Endodermal cell (in vitro differentiated cells): ENCODE data around the gene COLEC12. TPM values are rescaled to one million over a fixed set of nuclear protein-coding genes. Genes with fewer than 3 reads are reported as not detected.
A peak's percentile ranks its signal among the peaks of the same experiment; 100 is the strongest.

ENCODE experiments used
- DNase-seq: peaks from one replicate; pipeline ENCODE4 v3.0.0-alpha.2; 2017
- H3K27ac ChIP-seq: 2 replicates; pipeline ENCODE4 v1.5.1; 2013; ENCODE audit warnings: mild to moderate bottlenecking, low read depth, low read length, moderate library complexity
- H3K27me3 ChIP-seq: 2 replicates; pipeline ENCODE4 v1.6.1; 2013; ENCODE audit warnings: mild to moderate bottlenecking, low read length, moderate library complexity; ENCODE audit not compliant: insufficient read depth, control insufficient read depth, poor library complexity, severe bottlenecking
- H3K36me3 ChIP-seq: 2 replicates; pipeline ENCODE4 v1.7.0; 2013; ENCODE audit warnings: mild to moderate bottlenecking, low read length, moderate library complexity; ENCODE audit not compliant: control insufficient read depth, insufficient read depth
- H3K4me1 ChIP-seq: one replicate; pipeline ENCODE4 v1.7.0; 2013; ENCODE audit warnings: low read length; ENCODE audit not compliant: control insufficient read depth, insufficient read depth
- H3K4me3 ChIP-seq: 2 replicates; pipeline ENCODE4 v1.5.1; 2013; ENCODE audit warnings: mild to moderate bottlenecking, low read length, moderate library complexity
- H3K9ac ChIP-seq: 2 replicates; pipeline ENCODE4 v1.6.1; 2013; ENCODE audit warnings: mild to moderate bottlenecking, low read length, moderate library complexity; ENCODE audit not compliant: poor library complexity, severe bottlenecking; ENCODE audit errors: extremely low read depth
- H3K9me3 ChIP-seq: 2 replicates; pipeline ENCODE4 v1.6.1; 2013; ENCODE audit warnings: mild to moderate bottlenecking, low read length, moderate library complexity; ENCODE audit not compliant: control insufficient read depth
- H3K27ac Mint-ChIP-seq: 2 replicates; pipeline ENCODE4 v1.8.0; 2020; ENCODE audit warnings: mixed read lengths
- H3K27me3 Mint-ChIP-seq: 2 replicates; pipeline ENCODE4 v1.8.0; 2021; ENCODE audit warnings: mild to moderate bottlenecking, mixed read lengths; ENCODE audit not compliant: insufficient read depth
- H3K36me3 Mint-ChIP-seq: 2 replicates; pipeline ENCODE4 v1.8.0; 2020; ENCODE audit warnings: low read depth, mixed read lengths
- H3K4me1 Mint-ChIP-seq: 2 replicates; pipeline ENCODE4 v1.8.0; 2020; ENCODE audit warnings: mixed read lengths
- H3K4me3 Mint-ChIP-seq: 2 replicates; pipeline ENCODE4 v1.8.0; 2020; ENCODE audit warnings: mild to moderate bottlenecking, moderate library complexity, mixed read lengths
- H3K9me3 Mint-ChIP-seq: 2 replicates; pipeline ENCODE4 v1.8.0; 2020; ENCODE audit warnings: mild to moderate bottlenecking, mixed read lengths
- CTCF ChIP-seq: fragments of 200-600 bp; sonication (generic); conservative IDR thresholded peaks from 2 replicates; pipeline ENCODE4 v1.5.0; 2021; ENCODE audit warnings: antibody characterized with exemption, mild to moderate bottlenecking
- WGBS, 2 experiments: methylation state at CpG; one replicate each; pipeline versions ENCODE4 v1.1.5 to v1.1.7; 2013; ENCODE audit warnings: missing lambda C conversion rate in 2 of 2, mixed read lengths in 1 of 2; ENCODE audit not compliant: insufficient coverage in 1 of 2, insufficient read length in 1 of 2; 5-methylcytosine and 5-hydroxymethylcytosine counted together
- total RNA-seq, 2 donors: library from RNA; stranded (reverse); fragmentation: NEBNext Ultra II Directional in 1 of 2; extraction: Animal tissue kit (Norgen Biotek cat#: 25700) in 1 of 2; gene quantifications; 2 replicates in 1 of 2; 3 replicates in 1 of 2; pipeline ENCODE4 v1.2.1, GENCODE V29; 2021

The COLEC12 gene
- total RNA-seq, 2 donors from 2014 or later: 123 TPM

- Mint-ChIP-seq H3K27me3 (peaks cover under 1% of the 10 kb centered on the region), H3K36me3 (peaks cover 12% of the 10 kb centered on the region), H3K4me3 (no peak overlapping the region), H3K27ac (peak overlapping the region; percentile 48), H3K4me1 (peaks cover 28% of the 10 kb centered on the region), H3K9me3 (peaks cover 68% of the 10 kb centered on the region)
- no peak overlapping the region for H3K27ac ChIP-seq
- peak; percentile 37 for DNase-seq
- H3K36me3 ChIP-seq: no peaks in the 10 kb centered on the region
- H3K9me3 ChIP-seq: peaks cover 33% of the 10 kb centered on the region
- no peaks in the 10 kb centered on the region for H3K27me3 ChIP-seq
- H3K4me3 ChIP-seq: no peak overlapping the region
- WGBS, 2 experiments: 84 to 85% methylated on average over 6 to 11 of the region's 11 CpGs
- H3K9ac ChIP-seq: no peak overlapping the region
- TF ChIP-seq CTCF: no peak
- H3K4me1 ChIP-seq: peaks cover 9% of the 10 kb centered on the region
Measured at GRCh38 chr18:519019-519879, 18.7 kb upstream of the COLEC12 start.

- Mint-ChIP-seq H3K9me3 (peaks cover 74% of the 10 kb centered on the region), H3K36me3 (peaks cover 15% of the 10 kb centered on the region), H3K27me3 (peaks cover 2% of the 10 kb centered on the region), H3K4me3 (no peak overlapping the region), H3K4me1 (peaks cover 22% of the 10 kb centered on the region), H3K27ac (peak overlapping the region; percentile 48)
- no peak for TF ChIP-seq CTCF
- no peak overlapping the region for H3K27ac ChIP-seq
- H3K9me3 ChIP-seq: peaks cover 38% of the 10 kb centered on the region
- H3K27me3 ChIP-seq: no peaks in the 10 kb centered on the region
- no peak overlapping the region for H3K9ac ChIP-seq
- DNase-seq: peak; percentile 63
- no peaks in the 10 kb centered on the region for H3K36me3 ChIP-seq
- WGBS, 2 experiments: 53 to 74% methylated on average over 2 to 3 of the region's 3 CpGs
- H3K4me1 ChIP-seq: peaks cover 8% of the 10 kb centered on the region
- no peak overlapping the region for H3K4me3 ChIP-seq
Measured at GRCh38 chr18:518081-518480, 17.6 kb upstream of the COLEC12 start.

GRCh38 chr18:515838-516237 is 15.3 kb upstream of the COLEC12 start:
- H3K9me3 ChIP-seq: peaks cover 26% of the 10 kb centered on the region
- H3K4me1 ChIP-seq: peaks cover 8% of the 10 kb centered on the region
- no peaks in the 10 kb centered on the region for H3K36me3 ChIP-seq
- Mint-ChIP-seq H3K4me1 (peaks cover 19% of the 10 kb centered on the region), H3K27me3 (peaks cover 3% of the 10 kb centered on the region), H3K27ac (peak overlapping the region; percentile 87), H3K36me3 (peaks cover 14% of the 10 kb centered on the region), H3K9me3 (peaks cover 69% of the 10 kb centered on the region), H3K4me3 (no peak overlapping the region)
- H3K27me3 ChIP-seq: no peaks in the 10 kb centered on the region
- H3K9ac ChIP-seq: peak overlapping the region; percentile 12
- TF ChIP-seq CTCF: no peak
- no peak overlapping the region for H3K4me3 ChIP-seq
- H3K27ac ChIP-seq: peak overlapping the region; percentile 25
- WGBS, 2 experiments: 28 to 38% methylated on average over 4 of the region's 4 CpGs
- DNase-seq: no peak
